GM18520 (cell line): ENCODE measurements around the gene FKBP15.
"Not testable (repeated sequence)": the region's sequence is repeated elsewhere in the genome, so short reads cannot be mapped to it uniquely, and the experiment has no call there.

Source experiments
- ATAC-seq: cut with Tn5 transposase; IDR thresholded peaks from one replicate; pipeline ENCODE4 v1.9.1; 2021; ENCODE audit not compliant: unreplicated experiment

FKBP15 gene

GRCh38 chr9:113150670-113151611 is 70.1 kb downstream of the FKBP15 start, which contains the start of gene SLC31A2:
Gene SLC31A2, plus strand, starts transcription at chr9:113151007. Its CDS starts 68 bp downstream, at chr9:113151075.
- peak; percentile 95 for ATAC-seq

GRCh38 chr9:113149561-113149960 is 71.5 kb downstream of the FKBP15 start:
- ATAC-seq, result not testable (repeated sequence)

- no peak for ATAC-seq
Measured at GRCh38 chr9:113148781-113149510, 72.1 kb downstream of the FKBP15 start.

- no peak for ATAC-seq
Measured at GRCh38 chr9:113148372-113148705, 72.7 kb downstream of the FKBP15 start.

- ATAC-seq, result no peak
Measured at GRCh38 chr9:113143432-113144227, 77.4 kb downstream of the FKBP15 start.

- not testable (repeated sequence) for ATAC-seq
Measured at GRCh38 chr9:113140896-113141295, 80.2 kb downstream of the FKBP15 start.

GRCh38 chr9:113139953-113140352 is 81.1 kb downstream of the FKBP15 start:
- no peak for ATAC-seq

- no peak for ATAC-seq
Measured at GRCh38 chr9:113139225-113139829, 81.8 kb downstream of the FKBP15 start.

- ATAC-seq, result no peak
Measured at GRCh38 chr9:113138760-113139159, 82.3 kb downstream of the FKBP15 start.

- no peak for ATAC-seq
Measured at GRCh38 chr9:113137196-113138168, 83.6 kb downstream of the FKBP15 start.

GRCh38 chr9:113131689-113132151 is 89.4 kb downstream of the FKBP15 start:
- ATAC-seq, result no peak

GRCh38 chr9:113129884-113130283 is 91.2 kb downstream of the FKBP15 start:
- ATAC-seq, result no peak

- no peak for ATAC-seq
Measured at GRCh38 chr9:113129466-113129865, 91.6 kb downstream of the FKBP15 start.

GRCh38 chr9:113125386-113126035 is 95.6 kb downstream of the FKBP15 start:
- no peak for ATAC-seq

GRCh38 chr9:113118829-113119228 is 102.2 kb downstream of the FKBP15 start:
- not testable (repeated sequence) for ATAC-seq
